Lower leg skin (tissue), 3 donors: ENCODE results near the gene DPP10.

Source experiments
- POLR2A ChIP-seq, 2 donors: fragments of 450-650 bp; IDR thresholded peaks; one replicate each; pipeline ENCODE4 v1.6.1; 2016 to 2017; ENCODE audit warnings: antibody characterized with exemption in 2 of 2, mild to moderate bottlenecking in 1 of 2, moderate library complexity in 1 of 2
- TF ChIP-seq, protein P1 (sequence below), 3 donors: fragments of 450-650 bp; IDR thresholded peaks; one replicate each; pipeline ENCODE4 v1.5.1; 2016; ENCODE audit warnings: antibody characterized with exemption in 3 of 3, mild to moderate bottlenecking in 3 of 3, moderate library complexity in 2 of 3

DNA sequence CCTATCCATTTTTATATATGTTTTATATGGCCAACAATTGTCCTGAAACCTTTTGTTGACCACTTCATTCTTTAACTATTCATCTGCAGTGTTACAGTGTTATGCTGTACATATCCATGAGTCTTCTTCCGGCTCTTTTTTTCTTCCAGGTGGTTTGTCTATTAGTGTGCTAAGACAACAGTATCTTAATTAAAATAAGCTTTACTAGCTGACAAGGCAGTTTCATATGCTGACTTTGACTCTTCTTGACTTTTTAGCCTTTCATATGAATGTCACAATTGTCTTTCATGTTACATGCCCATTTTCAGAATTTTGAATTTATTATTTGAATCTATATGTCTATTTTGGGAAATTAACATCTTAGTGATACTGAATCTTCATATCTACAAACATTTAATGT is 1249.0 kb downstream of the DPP10 start:
- TF ChIP-seq POLR2A (IDR thresholded peaks at IDR 0.05), result no peak
- TF ChIP-seq, protein P1, sequence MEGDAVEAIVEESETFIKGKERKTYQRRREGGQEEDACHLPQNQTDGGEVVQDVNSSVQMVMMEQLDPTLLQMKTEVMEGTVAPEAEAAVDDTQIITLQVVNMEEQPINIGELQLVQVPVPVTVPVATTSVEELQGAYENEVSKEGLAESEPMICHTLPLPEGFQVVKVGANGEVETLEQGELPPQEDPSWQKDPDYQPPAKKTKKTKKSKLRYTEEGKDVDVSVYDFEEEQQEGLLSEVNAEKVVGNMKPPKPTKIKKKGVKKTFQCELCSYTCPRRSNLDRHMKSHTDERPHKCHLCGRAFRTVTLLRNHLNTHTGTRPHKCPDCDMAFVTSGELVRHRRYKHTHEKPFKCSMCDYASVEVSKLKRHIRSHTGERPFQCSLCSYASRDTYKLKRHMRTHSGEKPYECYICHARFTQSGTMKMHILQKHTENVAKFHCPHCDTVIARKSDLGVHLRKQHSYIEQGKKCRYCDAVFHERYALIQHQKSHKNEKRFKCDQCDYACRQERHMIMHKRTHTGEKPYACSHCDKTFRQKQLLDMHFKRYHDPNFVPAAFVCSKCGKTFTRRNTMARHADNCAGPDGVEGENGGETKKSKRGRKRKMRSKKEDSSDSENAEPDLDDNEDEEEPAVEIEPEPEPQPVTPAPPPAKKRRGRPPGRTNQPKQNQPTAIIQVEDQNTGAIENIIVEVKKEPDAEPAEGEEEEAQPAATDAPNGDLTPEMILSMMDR (IDR thresholded peaks at IDR 0.05), result no peak
